Keratinocyte (primary cell): ENCODE results near the gene TUBB4A. TPM values are rescaled to one million over a fixed set of nuclear protein-coding genes. Genes with fewer than 3 reads are reported as not detected.

Experiments used
- DNase-seq: peaks from one replicate; pipeline ENCODE4 v3.0.0-alpha.2; 2011; ENCODE audit warnings: low read depth, missing footprints, low spot score
- FAIRE-seq: peaks from 2 replicates; lab custom pipeline; 2011; peaks lifted over from hg19 to GRCh38; lab: Jason Lieb, UNC
- H2AFZ ChIP-seq: 2 replicates; pipeline ENCODE4 v1.6.0; 2012; ENCODE audit warnings: low read length, control low read depth, inconsistent platforms; ENCODE audit not compliant: control insufficient read depth
- H3K27ac ChIP-seq: 2 replicates; pipeline ENCODE4 v1.5.1; 2011; ENCODE audit warnings: low read length; ENCODE audit not compliant: control insufficient read depth, insufficient read depth
- H3K27me3 ChIP-seq: 3 replicates; pipeline ENCODE4 v1.6.0; 2011; ENCODE audit warnings: low read length; ENCODE audit not compliant: control insufficient read depth, insufficient read depth; ENCODE audit errors: extremely low read depth
- H3K36me3 ChIP-seq, 2 experiments: 2 replicates in 1 of 2; 3 replicates in 1 of 2; pipeline ENCODE4 v1.5.1; 2011; ENCODE audit warnings: low read length in 2 of 2, mild to moderate bottlenecking in 1 of 2; ENCODE audit not compliant: control insufficient read depth in 2 of 2, insufficient read depth in 2 of 2; ENCODE audit errors: extremely low read depth in 1 of 2
- H3K4me1 ChIP-seq: 3 replicates; pipeline ENCODE4 v1.5.1; 2011; ENCODE audit warnings: low read length; ENCODE audit not compliant: control insufficient read depth, insufficient read depth; ENCODE audit errors: extremely low read depth
- H3K4me2 ChIP-seq: 3 replicates; pipeline ENCODE4 v1.6.0; 2011; ENCODE audit warnings: low read depth, low read length; ENCODE audit not compliant: control insufficient read depth, insufficient read depth; ENCODE audit errors: extremely low read depth
- H3K4me3 ChIP-seq, 3 experiments: fragments of 200-600 bp in 1 of 3; sonication (generic) in 1 of 3; 2 replicates in 2 of 3; 3 replicates in 1 of 3; pipeline ENCODE4 v1.5.1; 2011 to 2016; ENCODE audit warnings: low read length in 3 of 3, mild to moderate bottlenecking in 3 of 3, control low read depth in 2 of 3, inconsistent platforms in 1 of 3, low read depth in 1 of 3, mixed read lengths in 1 of 3, mixed run types in 1 of 3, moderate library complexity in 1 of 3; ENCODE audit not compliant: control insufficient read depth in 2 of 3, insufficient read depth in 2 of 3; ENCODE audit errors: extremely low read depth in 1 of 3
- H3K79me2 ChIP-seq: 2 replicates; pipeline ENCODE4 v1.6.0; 2012; ENCODE audit warnings: low read length; ENCODE audit not compliant: control insufficient read depth, insufficient read depth
- H3K9ac ChIP-seq: 3 replicates; pipeline ENCODE4 v1.6.0; 2011; ENCODE audit warnings: low read length; ENCODE audit not compliant: control insufficient read depth, insufficient read depth; ENCODE audit errors: extremely low read depth
- H3K9me1 ChIP-seq: 3 replicates; pipeline ENCODE4 v1.6.0; 2011; ENCODE audit warnings: low read length; ENCODE audit not compliant: control insufficient read depth, insufficient read depth; ENCODE audit errors: extremely low read depth
- H3K9me3 ChIP-seq: 2 replicates; pipeline ENCODE4 v1.5.1; 2012; ENCODE audit warnings: low read depth, low read length; ENCODE audit not compliant: control insufficient read depth
- H4K20me1 ChIP-seq: 3 replicates; pipeline ENCODE4 v1.6.0; 2011; ENCODE audit warnings: low read length; ENCODE audit not compliant: control insufficient read depth, insufficient read depth; ENCODE audit errors: extremely low read depth
- CTCF ChIP-seq, 3 experiments: IDR thresholded peaks in 1 of 3; conservative IDR thresholded peaks in 1 of 3; optimal IDR thresholded peaks in 1 of 3; 2 replicates in 2 of 3; 3 replicates in 1 of 3; pipeline versions ENCODE3 to v1.5.1; 2011; ENCODE audit warnings: low read length in 3 of 3, mild to moderate bottlenecking in 3 of 3, moderate library complexity in 2 of 3, control low read depth in 1 of 3, inconsistent platforms in 1 of 3; ENCODE audit not compliant: insufficient read depth in 2 of 3; ENCODE audit errors: extremely low read depth in 1 of 3
- EZH2 ChIP-seq: IDR thresholded peaks from one replicate; pipeline ENCODE4 v1.6.1; 2012; ENCODE audit warnings: inconsistent platforms, mild to moderate bottlenecking, low read length, moderate library complexity
- dilution Hi-C: fragments of 300-500 bp; cut with MboI; formaldehyde crosslinking; loops from one replicate; pipeline ENCODE4 v1.7.0; 2020; ENCODE audit warnings: low sequenced_read_pairs; ENCODE audit not compliant: extremely low pct_ligation_motif_present
- polyA plus RNA-seq, 5 experiments: library from polyadenylated mRNA; depleted of rRNA in 3 of 5; stranded (reverse) in 3 of 5; stranded (forward) in 1 of 5; unstranded in 1 of 5; fragments of >200 nt; gene quantifications; 1 replicate in 1 of 5; 2 replicates in 3 of 5; 3 replicates in 1 of 5; pipeline versions ENCODE4 v1.2.1 to v1.2.3, GENCODE V29; 2011 to 2012; ENCODE audit warnings: missing spikeins in 2 of 5, low read depth in 1 of 5, low replicate concordance in 1 of 5

The TUBB4A gene
- polyA plus RNA-seq, 1 donor (not counting 4 experiments of a cell fraction or from before 2014, with no cell fraction given) = not detected

- TF ChIP-seq EZH2 (no peak), CTCF (optimal IDR thresholded peaks at IDR 0.05 in 1 of 3, IDR thresholded peaks at IDR 0.05 in 1 of 3, conservative IDR thresholded peaks at IDR 0.05 in 1 of 3; ENCODE audit: extremely low read depth in 1 of 3, insufficient read depth in 2 of 3, low read length in 3 of 3) (no peak)
- no peak for FAIRE-seq
- Histone ChIP-seq H3K4me3 (no peak overlapping the region), H3K4me1 (no peaks in the 10 kb centered on the region), H3K27ac (no peak overlapping the region), H3K4me2 (no peak overlapping the region), H2AFZ (no peak overlapping the region), H3K9ac (no peak overlapping the region), H3K9me3 (no peaks in the 10 kb centered on the region), H3K79me2 (no peaks in the 10 kb centered on the region), H3K9me1 (no peaks in the 10 kb centered on the region), H3K36me3 (no peaks in the 10 kb centered on the region), H3K27me3 (no peaks in the 10 kb centered on the region), H4K20me1 (no peaks in the 10 kb centered on the region)
- dilution Hi-C loops = no loop called here
- DNase-seq = no peak
Measured at GRCh38 chr19:6489278-6490061, 12.6 kb downstream of the TUBB4A start.

- no peak for FAIRE-seq
- H3K4me2 ChIP-seq = no peak overlapping the region
- H3K79me2 ChIP-seq = no peaks in the 10 kb centered on the region
- no peak for DNase-seq
- dilution Hi-C loops = no loop called here
- no peaks in the 10 kb centered on the region for H3K9me1 ChIP-seq
- H3K9ac ChIP-seq = no peak overlapping the region
- H3K27ac ChIP-seq = no peak overlapping the region
- no peaks in the 10 kb centered on the region for H3K36me3 ChIP-seq
- no peak overlapping the region for H2AFZ ChIP-seq
- H3K9me3 ChIP-seq = no peaks in the 10 kb centered on the region
- H4K20me1 ChIP-seq = no peaks in the 10 kb centered on the region
- no peak for TF ChIP-seq EZH2
- no peaks in the 10 kb centered on the region for H3K4me1 ChIP-seq
- no peaks in the 10 kb centered on the region for H3K27me3 ChIP-seq
- H3K4me3 ChIP-seq = no peak overlapping the region
Measured at GRCh38 chr19:6484831-6485230, 17.3 kb downstream of the TUBB4A start.

- DNase-seq (no peak), FAIRE-seq (no peak)
- Histone ChIP-seq H4K20me1 (no peaks in the 10 kb centered on the region), H3K9me1 (no peaks in the 10 kb centered on the region), H3K9me3 (no peaks in the 10 kb centered on the region), H3K9ac (no peak overlapping the region), H3K27ac (no peak overlapping the region), H3K27me3 (no peaks in the 10 kb centered on the region), H2AFZ (no peak overlapping the region), H3K4me1 (no peaks in the 10 kb centered on the region), H3K4me3 (no peak overlapping the region), H3K4me2 (no peak overlapping the region), H3K36me3 (no peaks in the 10 kb centered on the region), H3K79me2 (no peaks in the 10 kb centered on the region)
- TF ChIP-seq EZH2 (no peak), CTCF (optimal IDR thresholded peaks at IDR 0.05 in 1 of 3, IDR thresholded peaks at IDR 0.05 in 1 of 3, conservative IDR thresholded peaks at IDR 0.05 in 1 of 3; ENCODE audit: extremely low read depth in 1 of 3, insufficient read depth in 2 of 3, low read length in 3 of 3) (no peak)
- dilution Hi-C loops = no loop called here
Measured at GRCh38 chr19:6484230-6484629, 17.9 kb downstream of the TUBB4A start.
